H1 (cell line): Measurements from ENCODE around the gene MEF2D. TPM values are rescaled to one million over a fixed set of nuclear protein-coding genes. Genes with fewer than 3 reads are reported as not detected.
A peak's percentile ranks its signal among the peaks of the same experiment; 100 is the strongest.

Source experiments
- CTCF ChIA-PET: fragments of 300-600 bp; sonication (Branson Sonifier 250); formaldehyde crosslinking; loops from one replicate; lab custom pipeline; 2021; ENCODE audit not compliant: partially characterized antibody; lab: Charles Lee
- POLR2A ChIA-PET: fragments of 300-600 bp; sonication (Branson Sonifier 250); formaldehyde crosslinking; loops from one replicate; lab custom pipeline; 2021; ENCODE audit warnings: inconsistent platforms; ENCODE audit not compliant: partially characterized antibody; lab: Charles Lee
- DNase-seq, 2 experiments: peaks; one replicate each; pipeline versions ENCODE4 v3.0.0 to v3.0.0-alpha.2; 2010 to 2022; ENCODE audit warnings: low spot score in 2 of 2, low read depth in 1 of 2, mixed read lengths in 1 of 2
- FAIRE-seq: peaks from 2 replicates; lab custom pipeline; 2011; peaks lifted over from hg19 to GRCh38; lab: Jason Lieb, UNC
- H2AFZ ChIP-seq: 2 replicates; pipeline ENCODE4 v1.8.1; 2012; ENCODE audit warnings: low read length, inconsistent platforms
- H2AK5ac ChIP-seq: 2 replicates; pipeline ENCODE4 v1.6.1; 2013; ENCODE audit warnings: low read depth, low read length
- H2BK120ac ChIP-seq: replicated peaks from 2 replicates; pipeline ENCODE3; 2013; ENCODE audit warnings: low read depth, low read length, inconsistent platforms
- H2BK12ac ChIP-seq: 2 replicates; pipeline ENCODE4 v1.6.1; 2013; ENCODE audit warnings: low read depth, low read length
- H2BK15ac ChIP-seq: 2 replicates; pipeline ENCODE4 v1.6.1; 2013; ENCODE audit warnings: low read length
- H2BK20ac ChIP-seq: 2 replicates; pipeline ENCODE4 v1.6.1; 2013; ENCODE audit warnings: low read length
- H2BK5ac ChIP-seq: 2 replicates; pipeline ENCODE4 v1.6.1; 2013; ENCODE audit warnings: low read depth, low read length
- H3K14ac ChIP-seq: 2 replicates; pipeline ENCODE4 v1.6.1; 2013; ENCODE audit warnings: inconsistent platforms; ENCODE audit not compliant: insufficient read length
- H3K18ac ChIP-seq: 2 replicates; pipeline ENCODE4 v1.6.1; 2013; ENCODE audit warnings: low read length; ENCODE audit errors: extremely low read depth
- H3K23ac ChIP-seq: 2 replicates; pipeline ENCODE4 v1.6.1; 2013; ENCODE audit warnings: inconsistent platforms; ENCODE audit not compliant: insufficient read length
- H3K23me2 ChIP-seq: 2 replicates; pipeline ENCODE4 v1.6.1; 2013; ENCODE audit warnings: low read depth, low read length
- H3K27ac ChIP-seq: 2 replicates; pipeline ENCODE4 v1.6.1; 2011; ENCODE audit warnings: low read depth, low read length, inconsistent platforms
- H3K27me3 ChIP-seq, 4 experiments: replicated peaks in 1 of 4; 1 replicate in 1 of 4; 2 replicates in 3 of 4; pipeline versions ENCODE4 v1.6.1 to v1.8.1; 2011 to 2013; ENCODE audit warnings: low read length in 3 of 4, mild to moderate bottlenecking in 3 of 4, inconsistent platforms in 2 of 4, mixed read lengths in 2 of 4, moderate library complexity in 1 of 4; ENCODE audit not compliant: control insufficient read depth in 3 of 4, insufficient read depth in 3 of 4; ENCODE audit errors: extremely low read depth in 1 of 4
- H3K36me3 ChIP-seq, 4 experiments: 2 replicates each; pipeline versions ENCODE4 v1.6.1 to v1.8.1; 2011 to 2013; ENCODE audit warnings: mild to moderate bottlenecking in 4 of 4, low read length in 3 of 4, moderate library complexity in 2 of 4, control low read depth in 1 of 4, inconsistent platforms in 1 of 4; ENCODE audit not compliant: insufficient read depth in 4 of 4, control insufficient read depth in 2 of 4
- H3K4ac ChIP-seq: replicated peaks from 2 replicates; pipeline ENCODE3; 2013; ENCODE audit warnings: low read length, low read depth, mixed read lengths, inconsistent platforms; ENCODE audit not compliant: insufficient read length
- H3K4me1 ChIP-seq, 4 experiments: replicated peaks in 1 of 4; 1 replicate in 1 of 4; 2 replicates in 3 of 4; pipeline versions ENCODE4 v1.6.1 to v1.8.1; 2011 to 2013; ENCODE audit warnings: low read length in 3 of 4, inconsistent platforms in 2 of 4, mixed read lengths in 1 of 4; ENCODE audit not compliant: insufficient read depth in 4 of 4, control insufficient read depth in 3 of 4
- H3K4me2 ChIP-seq, 2 experiments: 2 replicates each; pipeline versions ENCODE4 v1.6.1 to v1.8.1; 2011 to 2013; ENCODE audit warnings: low read depth in 2 of 2, low read length in 2 of 2, control low read depth in 1 of 2, inconsistent platforms in 1 of 2, mild to moderate bottlenecking in 1 of 2; ENCODE audit not compliant: insufficient read depth in 1 of 2
- H3K4me3 ChIP-seq, 4 experiments: fragments of 200-600, 300-600 bp in 1 of 4; sonication (generic), shearing (Covaris generic), sonication (Bioruptor Twin) in 1 of 4; 2 replicates each; pipeline versions ENCODE4 v1.5.1 to v1.8.1; 2011 to 2016; ENCODE audit warnings: low read length in 4 of 4, low read depth in 3 of 4, control low read depth in 2 of 4, inconsistent platforms in 2 of 4, mild to moderate bottlenecking in 2 of 4, mixed read lengths in 1 of 4, moderate library complexity in 1 of 4; ENCODE audit not compliant: insufficient read depth in 2 of 4; ENCODE audit errors: extremely low read depth in 1 of 4
- H3K56ac ChIP-seq: replicated peaks from 2 replicates; pipeline ENCODE3; 2013; ENCODE audit warnings: low read depth, mild to moderate bottlenecking, mixed read lengths, low read length, inconsistent platforms; ENCODE audit not compliant: insufficient read length
- H3K79me1 ChIP-seq: 2 replicates; pipeline ENCODE4 v1.6.1; 2013; ENCODE audit warnings: low read depth, low read length, control low read depth
- H3K79me2 ChIP-seq, 2 experiments: 2 replicates each; pipeline versions ENCODE4 v1.6.1 to v1.8.1; 2012 to 2013; ENCODE audit warnings: low read length in 2 of 2, mild to moderate bottlenecking in 2 of 2, inconsistent platforms in 1 of 2; ENCODE audit not compliant: insufficient read depth in 2 of 2, control insufficient read depth in 1 of 2
- H3K9ac ChIP-seq, 4 experiments: replicated peaks in 1 of 4; 1 replicate in 1 of 4; 2 replicates in 3 of 4; pipeline versions ENCODE4 v1.6.1 to v1.8.1; 2011 to 2013; ENCODE audit warnings: low read depth in 3 of 4, low read length in 3 of 4, control low read depth in 2 of 4, mild to moderate bottlenecking in 2 of 4, moderate library complexity in 2 of 4, inconsistent platforms in 1 of 4; ENCODE audit errors: extremely low read depth in 1 of 4
- H3K9me3 ChIP-seq, 2 experiments: 2 replicates each; pipeline versions ENCODE4 v1.6.1 to v1.8.1; 2012 to 2013; ENCODE audit warnings: mild to moderate bottlenecking in 2 of 2, moderate library complexity in 2 of 2, control low read depth in 1 of 2, inconsistent platforms in 1 of 2, low read depth in 1 of 2, low read length in 1 of 2, mixed read lengths in 1 of 2; ENCODE audit not compliant: insufficient read depth in 2 of 2
- H4K20me1 ChIP-seq, 2 experiments: replicated peaks in 1 of 2; 2 replicates each; pipeline versions ENCODE3 to v1.8.1; 2011 to 2013; ENCODE audit warnings: inconsistent platforms in 2 of 2, low read length in 2 of 2, mild to moderate bottlenecking in 1 of 2; ENCODE audit not compliant: insufficient read depth in 2 of 2, control insufficient read depth in 1 of 2
- H4K5ac ChIP-seq: 2 replicates; pipeline ENCODE4 v1.6.1; 2013; ENCODE audit warnings: low read length, low read depth, mixed read lengths, inconsistent platforms; ENCODE audit not compliant: insufficient read length
- H4K8ac ChIP-seq: 2 replicates; pipeline ENCODE4 v1.8.0; 2013; ENCODE audit warnings: mild to moderate bottlenecking, moderate library complexity, low read length, inconsistent platforms; ENCODE audit not compliant: insufficient read depth; ENCODE audit errors: extremely low read depth
- H4K91ac ChIP-seq: replicated peaks from 2 replicates; pipeline ENCODE3; 2013; ENCODE audit warnings: low read length, mixed read lengths, inconsistent platforms; ENCODE audit not compliant: insufficient read length
- CBX5 ChIP-seq: fragments of 300-800, 300-1000 bp; sonication (generic); IDR thresholded peaks from 2 replicates; pipeline ENCODE4 v1.7.1; 2016; ENCODE audit warnings: antibody characterized with exemption, low read length, low read depth
- CREB1 ChIP-seq: IDR thresholded peaks from 2 replicates; pipeline ENCODE4 v1.6.1; 2012; ENCODE audit warnings: inconsistent platforms
- EZH2 ChIP-seq: fragments of 200-600 bp; sonication (generic); IDR thresholded peaks from 2 replicates; pipeline ENCODE4 v1.7.1; 2012; ENCODE audit warnings: low read depth, mild to moderate bottlenecking, moderate library complexity, low read length, inconsistent platforms; ENCODE audit not compliant: severe bottlenecking
- HDAC2 ChIP-seq, 2 experiments: fragments of 300-600 bp in 1 of 2; sonication (generic) in 1 of 2; IDR thresholded peaks; 2 replicates each; pipeline ENCODE4 v1.6.1; 2011 to 2012; ENCODE audit warnings: low read depth in 2 of 2, low read length in 2 of 2, mild to moderate bottlenecking in 2 of 2, moderate library complexity in 2 of 2, borderline replicate concordance in 1 of 2, inconsistent platforms in 1 of 2
- RBBP5 ChIP-seq: IDR thresholded peaks from 2 replicates; pipeline ENCODE4 v1.7.1; 2012; ENCODE audit warnings: low read depth, mild to moderate bottlenecking, inconsistent platforms, low read length, moderate library complexity, borderline replicate concordance
- SP2 ChIP-seq: IDR thresholded peaks from 2 replicates; pipeline ENCODE4 v1.6.1; 2012; ENCODE audit warnings: mild to moderate bottlenecking, low read length, inconsistent platforms
- TAF1 ChIP-seq: IDR thresholded peaks from 2 replicates; pipeline ENCODE4 v1.6.1; 2011; ENCODE audit warnings: mild to moderate bottlenecking, low read depth, low read length
- TEAD4 ChIP-seq: IDR thresholded peaks from 2 replicates; pipeline ENCODE4 v1.6.1; 2012; ENCODE audit warnings: low read depth, low read length, inconsistent platforms, mixed read lengths
- WGBS, 2 experiments: shearing (Covaris generic) in 1 of 2; methylation state at CpG; one replicate each; pipeline versions ENCODE4 v1.1.6 to v1.1.7; 2013 to 2015; ENCODE audit warnings: low lambda C conversion rate in 2 of 2, mixed read lengths in 2 of 2, inconsistent platforms in 1 of 2, low coverage in 1 of 2, missing lambda C conversion rate in 1 of 2; ENCODE audit not compliant: insufficient replicate concordance in 2 of 2, insufficient coverage in 1 of 2, insufficient read length in 1 of 2; ENCODE audit errors: extremely low coverage in 1 of 2, missing lambda C conversion rate in 1 of 2; 5-methylcytosine and 5-hydroxymethylcytosine counted together
- polyA plus RNA-seq, 7 experiments: library from polyadenylated mRNA; depleted of rRNA in 3 of 7; stranded (reverse) in 5 of 7; unstranded in 2 of 7; fragments of >200 nt in 5 of 7; fragments of 200-250 nt in 2 of 7; gene quantifications; 1 replicate in 5 of 7; 2 replicates in 1 of 7; 4 replicates in 1 of 7; pipeline versions ENCODE4 v1.2.1 to v1.2.3, GENCODE V29; 2011 to 2013; ENCODE audit warnings: missing spikeins in 2 of 7, mixed read lengths in 2 of 7
- total RNA-seq: library from RNA; stranded (reverse); fragmentation: NEBNext Ultra II Directional; extraction: Animal tissue kit (Norgen Biotek cat#: 25700); gene quantifications from 2 replicates; pipeline ENCODE4 v1.2.1, GENCODE V29; 2021

Gene MEF2D
- total and polyA plus RNA-seq, 2 of the 8 experiments (the other 6 are each of a cell fraction or from before 2014, with no cell fraction given): 17.3 to 20.3 TPM

DNA sequence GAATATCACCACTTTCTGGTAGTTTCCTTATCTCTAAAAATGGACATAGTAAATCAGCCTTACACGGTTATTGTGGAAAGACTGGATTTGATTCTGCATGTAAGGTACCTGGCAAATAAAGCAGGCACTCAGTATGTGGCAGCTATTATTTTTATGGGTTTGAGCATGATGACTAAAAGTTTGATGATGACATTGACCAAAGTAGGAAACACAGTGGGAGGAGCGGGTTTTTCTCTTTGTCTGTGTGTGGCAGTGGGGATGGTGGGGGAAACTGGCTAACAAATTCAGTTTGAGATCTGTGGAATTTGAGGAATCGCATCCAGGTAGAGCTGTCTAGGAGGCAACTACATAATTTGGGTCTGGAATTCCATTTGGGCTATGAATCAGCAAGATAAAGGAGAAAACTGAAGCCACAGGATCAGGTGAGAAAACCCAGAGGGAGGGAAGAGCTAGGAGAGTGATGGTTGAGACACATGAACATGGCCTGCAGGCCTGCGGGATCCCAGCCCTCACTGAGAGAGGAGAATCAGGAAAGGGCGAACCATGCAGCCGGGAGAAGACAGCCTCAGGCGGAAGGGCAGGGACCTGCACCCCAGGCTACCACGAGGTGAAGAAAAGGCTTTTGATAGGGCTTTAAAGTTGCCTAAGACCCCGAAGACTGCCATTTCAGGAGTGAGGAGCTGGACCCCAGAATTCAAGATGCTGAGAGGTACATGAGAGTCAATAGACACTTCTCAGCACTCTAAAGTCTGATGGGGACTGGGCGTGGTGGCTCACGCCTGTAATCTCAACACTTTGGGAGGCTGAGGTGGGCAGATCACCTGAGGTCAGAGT lies 52.2 kb downstream of the MEF2D start:
- Histone ChIP-seq H3K23me2 (no peaks in the 10 kb centered on the region), H2BK15ac (no peak overlapping the region), H2BK120ac (no peak overlapping the region), H3K4me3 (no peak overlapping the region), H3K79me1 (no peaks in the 10 kb centered on the region), H3K4me2 (no peak overlapping the region), H3K9ac (no peak overlapping the region), H3K4ac (no peak overlapping the region), H2BK5ac (no peak overlapping the region), H3K9me3 (no peaks in the 10 kb centered on the region), H3K27me3 (peaks cover 1 to 14% (median 9%) of the 10 kb centered on the region in 4 experiments), H2BK20ac (no peak overlapping the region), H4K20me1 (no peaks in the 10 kb centered on the region), H2AFZ (no peak overlapping the region), H3K79me2 (no peaks in the 10 kb centered on the region), H3K14ac (no peak overlapping the region), H3K18ac (peak overlapping the region; percentile 4; the same call in 1 of the 2 replicates), H3K56ac (no peak overlapping the region), H4K8ac (no peak overlapping the region), H2AK5ac (no peak overlapping the region), H2BK12ac (no peak overlapping the region), H3K23ac (no peak overlapping the region), H3K4me1 (no peaks in the 10 kb centered on the region; a peak in 1 of 7 replicates), H4K5ac (no peak overlapping the region), H3K27ac (no peak overlapping the region), H4K91ac (no peak overlapping the region), H3K36me3 (no peaks in the 10 kb centered on the region)
- 81% methylated on average over 11 of the region's 11 CpGs; no CpG with 5 or more reads in 1 of the 2 experiments for WGBS, 2 experiments
- CTCF ChIA-PET: interaction anchor here (0.6 to 12.1 kb wide), 7 partner anchors 9 to 130 kb away, joined by 3 to 574 read pairs (median 3); no protein-coding TSS in a partner anchor
- DNase-seq (no peak), FAIRE-seq (no peak)
- POLR2A ChIA-PET: interaction anchor here (0.8 to 1.1 kb wide), 3 partner anchors 9 to 63 kb away, joined by 3 read pairs; no protein-coding TSS in a partner anchor
- TF ChIP-seq SP2 (no peak), CBX5 (no peak), EZH2 (no peak), CREB1 (no peak), TAF1 (no peak), RBBP5 (no peak), TEAD4 (no peak), HDAC2 (IDR thresholded peaks at IDR 0.05; ENCODE audit: borderline replicate concordance in 1 of 2, low read depth in 2 of 2, low read length in 2 of 2) (no peak)
